ENCODE measurements around the gene UBE3A. TPM values are rescaled to one million over a fixed set of nuclear protein-coding genes. Genes with fewer than 3 reads are reported as not detected.

Gene UBE3A
- total RNA-seq, 2 experiments from 2014 or later: 102 to 110 TPM

DNA sequence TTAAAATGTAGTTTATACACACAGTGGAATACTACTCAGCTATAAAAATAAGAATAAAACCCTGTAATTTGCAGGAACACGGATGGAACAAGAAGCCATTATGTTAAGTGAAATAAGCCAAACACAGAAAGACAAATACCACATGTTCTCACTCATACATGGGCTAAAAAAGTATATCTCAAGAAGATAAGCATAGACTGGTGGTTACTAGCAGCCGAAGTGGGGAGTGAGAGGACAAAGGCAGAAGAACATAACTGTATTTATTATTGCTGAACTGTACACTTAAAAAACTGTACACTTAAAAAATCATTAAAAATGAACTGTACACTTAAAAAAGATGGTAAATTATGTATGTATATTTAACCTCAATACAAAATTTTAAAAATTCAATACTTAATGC lies 11.0 kb downstream of the UBE3A start:
- DNase-seq (no peak), ATAC-seq (no peak)
- H3K27ac Mint-ChIP-seq: no peak overlapping the region
- peaks cover 68% of the 10 kb centered on the region for H3K4me1 Mint-ChIP-seq (ENCODE audit: low read depth)
- H3K9me3 Mint-ChIP-seq: peaks cover 5% of the 10 kb centered on the region
- ChIA-PET CTCF (no interaction called here), POLR2A (interaction anchor here (0.7 kb wide), 1 partner anchor 374 kb away, joined by 3 read pairs; no protein-coding TSS in a partner anchor)
- peaks cover 36% of the 10 kb centered on the region for H3K36me3 Mint-ChIP-seq (ENCODE audit: low read depth)
- H3K27me3 Mint-ChIP-seq: no peaks in the 10 kb centered on the region
- H3K4me3 Mint-ChIP-seq: no peak overlapping the region
- intact Hi-C loops (cut with micrococcal nuclease): no loop called here
- TF ChIP-seq, protein P1, sequence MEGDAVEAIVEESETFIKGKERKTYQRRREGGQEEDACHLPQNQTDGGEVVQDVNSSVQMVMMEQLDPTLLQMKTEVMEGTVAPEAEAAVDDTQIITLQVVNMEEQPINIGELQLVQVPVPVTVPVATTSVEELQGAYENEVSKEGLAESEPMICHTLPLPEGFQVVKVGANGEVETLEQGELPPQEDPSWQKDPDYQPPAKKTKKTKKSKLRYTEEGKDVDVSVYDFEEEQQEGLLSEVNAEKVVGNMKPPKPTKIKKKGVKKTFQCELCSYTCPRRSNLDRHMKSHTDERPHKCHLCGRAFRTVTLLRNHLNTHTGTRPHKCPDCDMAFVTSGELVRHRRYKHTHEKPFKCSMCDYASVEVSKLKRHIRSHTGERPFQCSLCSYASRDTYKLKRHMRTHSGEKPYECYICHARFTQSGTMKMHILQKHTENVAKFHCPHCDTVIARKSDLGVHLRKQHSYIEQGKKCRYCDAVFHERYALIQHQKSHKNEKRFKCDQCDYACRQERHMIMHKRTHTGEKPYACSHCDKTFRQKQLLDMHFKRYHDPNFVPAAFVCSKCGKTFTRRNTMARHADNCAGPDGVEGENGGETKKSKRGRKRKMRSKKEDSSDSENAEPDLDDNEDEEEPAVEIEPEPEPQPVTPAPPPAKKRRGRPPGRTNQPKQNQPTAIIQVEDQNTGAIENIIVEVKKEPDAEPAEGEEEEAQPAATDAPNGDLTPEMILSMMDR (IDR thresholded peaks at IDR 0.05): no peak

DNA sequence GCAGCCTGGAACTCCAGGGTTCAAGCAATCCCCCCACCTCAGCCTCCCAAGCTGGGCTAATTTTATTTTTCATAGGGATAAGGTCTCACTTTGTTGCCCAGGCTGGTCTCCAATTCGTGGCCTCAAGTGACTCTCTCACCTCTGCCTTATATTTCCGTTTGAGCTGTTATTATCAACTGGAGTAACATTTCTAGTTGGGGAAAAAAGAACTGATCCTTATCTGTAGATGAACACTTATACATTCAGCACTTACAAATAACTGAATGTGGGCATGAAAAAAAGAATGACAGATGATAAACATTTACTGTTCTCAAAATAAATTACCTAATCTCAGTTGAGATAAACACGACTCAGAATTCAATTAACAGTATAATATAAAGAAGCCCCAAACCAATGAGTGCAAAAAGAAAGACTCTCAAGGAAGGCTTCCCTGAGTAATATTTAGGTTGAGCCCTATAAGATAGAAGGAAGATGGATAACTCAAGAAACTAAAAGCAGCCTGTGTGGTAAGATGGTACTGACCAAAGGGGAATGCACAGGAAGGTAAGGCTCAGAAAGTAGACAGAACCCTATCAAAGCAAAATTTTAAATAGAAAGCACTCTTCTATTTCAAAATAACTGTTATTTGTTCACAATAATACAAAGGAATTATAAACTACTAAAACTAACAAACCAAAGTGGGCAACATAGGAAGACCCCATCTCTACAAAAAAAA lies 11.8 kb downstream of the UBE3A start:
- Mint-ChIP-seq H3K4me3 (no peak overlapping the region), H3K27ac (peak overlapping the region; percentile 38)

DNA sequence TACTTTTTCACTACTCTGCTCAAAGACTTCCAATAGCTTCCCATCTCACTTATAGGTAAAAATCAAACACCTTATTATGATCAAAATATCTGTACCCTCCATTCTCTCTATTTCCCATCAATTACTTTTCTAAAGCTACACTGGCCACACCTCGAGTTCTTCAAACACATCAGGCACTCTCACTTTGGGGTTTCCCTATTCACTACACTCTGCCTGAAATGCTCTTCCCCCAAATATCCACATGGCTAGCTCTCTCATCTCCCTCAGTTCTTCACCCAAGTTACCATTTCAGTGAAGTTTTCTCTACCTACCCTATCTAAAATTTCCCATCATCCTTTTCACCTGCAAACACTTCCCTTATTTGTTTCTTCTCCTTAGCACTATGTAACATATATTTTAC lies 14.8 kb downstream of the UBE3A start:
- H3K4me3 Mint-ChIP-seq: no peak overlapping the region
- peaks cover 17% of the 10 kb centered on the region for H3K9me3 Mint-ChIP-seq
- intact Hi-C loops (cut with micrococcal nuclease): no loop called here
- ChIA-PET POLR2A (no interaction called here), CTCF (interaction anchor here (0.8 kb wide), 1 partner anchor 13 kb away, joined by 3 read pairs; no protein-coding TSS in a partner anchor)
- DNase-seq (no peak), ATAC-seq (no peak)
- peaks cover 54% of the 10 kb centered on the region for H3K4me1 Mint-ChIP-seq (ENCODE audit: low read depth)
- TF ChIP-seq, protein P1 (IDR thresholded peaks at IDR 0.05): no peak
- H3K36me3 Mint-ChIP-seq (ENCODE audit: low read depth): peaks cover 59% of the 10 kb centered on the region
- no peaks in the 10 kb centered on the region for H3K27me3 Mint-ChIP-seq
- H3K27ac Mint-ChIP-seq: peak overlapping the region; percentile 5

More for the DNA sequence above, 11.8 kb downstream of the UBE3A start:
- H3K9me3 Mint-ChIP-seq: peaks cover 6% of the 10 kb centered on the region
- ATAC-seq (no peak), DNase-seq (no peak)
- TF ChIP-seq, protein P1 (IDR thresholded peaks at IDR 0.05): no peak
- POLR2A ChIA-PET: interaction anchor here (1.2 kb wide), 1 partner anchor 10 kb away, joined by 4 read pairs; no protein-coding TSS in a partner anchor
- intact Hi-C loops (cut with micrococcal nuclease): no loop called here
- peaks cover 60% of the 10 kb centered on the region for H3K4me1 Mint-ChIP-seq (ENCODE audit: low read depth)
- H3K27me3 Mint-ChIP-seq: no peaks in the 10 kb centered on the region
- CTCF ChIA-PET: interaction anchor here (1.4 kb wide), 1 partner anchor 11 kb away, joined by 5 read pairs; no protein-coding TSS in a partner anchor
- peaks cover 43% of the 10 kb centered on the region for H3K36me3 Mint-ChIP-seq (ENCODE audit: low read depth)

DNA sequence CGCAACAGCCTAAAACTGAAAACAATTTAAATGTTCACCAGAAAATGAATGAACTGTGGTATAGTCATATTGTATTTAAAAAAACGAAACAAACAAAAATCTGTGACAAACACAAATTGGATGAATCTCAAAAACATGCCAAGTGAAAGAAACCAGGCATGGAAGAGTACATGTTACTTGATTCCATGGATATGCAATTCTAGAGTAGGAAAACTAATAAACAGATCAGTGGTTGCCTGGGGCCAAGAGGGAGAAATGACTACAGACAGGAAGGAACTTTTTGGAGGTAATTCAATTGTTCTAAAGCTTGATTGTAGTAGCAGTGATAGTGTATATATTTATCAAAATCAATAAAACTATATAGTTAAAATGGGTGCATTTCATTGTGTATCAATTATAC lies 16.8 kb downstream of the UBE3A start:
- CTCF ChIA-PET: interaction anchor here (1.0 kb wide), 1 partner anchor 11 kb away, joined by 3 read pairs; no protein-coding TSS in a partner anchor

More for the DNA sequence above, 16.8 kb downstream of the UBE3A start:
- H3K27me3 Mint-ChIP-seq: no peaks in the 10 kb centered on the region
- H3K4me3 Mint-ChIP-seq: no peak overlapping the region
- peaks cover 55% of the 10 kb centered on the region for H3K4me1 Mint-ChIP-seq (ENCODE audit: low read depth)
- ATAC-seq (no peak), DNase-seq (no peak)
- H3K27ac Mint-ChIP-seq: no peak overlapping the region
- peaks cover 22% of the 10 kb centered on the region for H3K9me3 Mint-ChIP-seq
- TF ChIP-seq, protein P1 (IDR thresholded peaks at IDR 0.05): no peak
- POLR2A ChIA-PET: no interaction called here
- intact Hi-C loops (cut with micrococcal nuclease): no loop called here
- H3K36me3 Mint-ChIP-seq (ENCODE audit: low read depth): peaks cover 65% of the 10 kb centered on the region

Data from activated CD8-positive, alpha-beta T cell treated with anti-CD3 and anti-CD28 coated beads for 36 hours (primary cell).